CD4-positive, alpha-beta T cell treated with Interleukin-17A for 1 hour (primary cell): ENCODE data around the gene TDRD10.

Experiments used
- DNase-seq: peaks from one replicate; pipeline ENCODE4 v3.0.0-alpha.2; 2020

The TDRD10 gene

GRCh38 chr1:154557248-154557938 lies 55.4 kb downstream of the TDRD10 start:
- DNase-seq = no peak

GRCh38 chr1:154557939-154558719 lies 56.1 kb downstream of the TDRD10 start, which contains the start of gene UBE2Q1:
TSS of gene UBE2Q1 (minus strand) at chr1:154558662. CDS start at chr1:154558553, 109 bp downstream.
- DNase-seq = no peak

- peak; percentile 100 for DNase-seq
Observed at GRCh38 chr1:154558720-154559465, 56.9 kb downstream of the TDRD10 start.

DNA sequence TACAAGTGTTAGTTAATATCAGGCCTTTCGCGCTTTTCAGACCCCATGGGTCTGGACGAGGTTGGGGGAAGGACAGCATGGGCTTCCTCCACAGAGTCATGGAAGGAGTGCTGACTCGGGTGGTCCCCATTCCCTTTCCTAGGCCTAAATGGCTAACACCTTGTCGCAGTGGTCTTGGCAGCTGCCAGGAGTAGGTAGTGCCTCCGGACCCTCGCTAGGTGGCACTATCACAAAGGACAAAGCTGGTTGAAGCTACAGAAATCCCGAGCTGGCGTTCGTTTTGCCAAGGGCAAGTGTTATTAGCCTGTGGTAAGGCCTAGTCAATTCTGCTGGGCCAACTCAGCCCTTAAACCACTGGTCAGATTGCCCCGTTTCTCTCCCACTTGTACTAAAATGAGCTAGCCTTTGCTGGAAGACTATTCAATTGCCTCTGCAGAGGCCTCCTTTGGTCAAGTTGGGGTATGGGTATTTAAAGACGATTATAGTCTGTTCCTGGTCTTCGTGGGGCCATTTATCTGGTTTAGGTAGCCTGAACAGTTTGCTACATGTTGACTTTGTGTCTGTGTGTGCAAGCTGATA lies 57.5 kb downstream of the TDRD10 start:
- peak; percentile 88 for DNase-seq

- no peak for DNase-seq
Observed at GRCh38 chr1:154565876-154566275, 63.9 kb downstream of the TDRD10 start.

- DNase-seq = peak; percentile 73
Observed at GRCh38 chr1:154567386-154568156, 65.6 kb downstream of the TDRD10 start, which contains the start of gene CHRNB2. TSS of gene CHRNB2 (plus strand) at chr1:154567778. CDS start at chr1:154568045, 267 bp downstream.

DNA sequence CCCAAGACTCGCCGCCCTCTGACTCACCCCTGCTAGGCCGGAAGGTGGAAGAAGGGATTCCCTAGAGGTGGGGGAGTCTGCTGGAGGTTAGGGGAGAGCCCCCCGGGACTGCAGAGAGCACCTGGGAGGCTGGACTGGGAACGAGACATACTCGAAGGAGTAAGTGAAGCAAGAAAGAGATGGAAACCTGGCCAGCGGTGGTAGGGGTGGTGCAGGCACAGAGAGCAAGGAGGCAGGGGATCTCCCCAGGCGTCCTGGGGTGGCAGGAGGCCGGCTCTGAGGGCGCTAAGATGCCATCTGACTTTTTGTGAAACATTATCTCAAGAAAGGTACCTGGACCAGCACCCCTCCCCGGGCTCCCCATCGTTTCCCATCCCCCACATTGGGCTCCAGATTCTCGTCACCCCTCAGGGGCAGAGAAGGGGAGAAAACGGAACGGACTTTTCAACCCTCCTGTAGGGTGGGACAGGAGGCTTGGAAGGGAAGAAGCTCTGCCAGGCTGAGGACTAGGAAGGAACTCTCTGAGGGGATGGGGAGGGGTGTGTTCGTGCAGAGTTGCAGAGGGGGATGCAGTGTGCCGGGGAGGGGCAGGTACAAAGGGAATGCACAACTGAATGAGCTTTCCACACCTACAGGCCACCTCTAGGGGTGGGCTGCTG lies 66.3 kb downstream of the TDRD10 start:
- DNase-seq = no peak

DNA sequence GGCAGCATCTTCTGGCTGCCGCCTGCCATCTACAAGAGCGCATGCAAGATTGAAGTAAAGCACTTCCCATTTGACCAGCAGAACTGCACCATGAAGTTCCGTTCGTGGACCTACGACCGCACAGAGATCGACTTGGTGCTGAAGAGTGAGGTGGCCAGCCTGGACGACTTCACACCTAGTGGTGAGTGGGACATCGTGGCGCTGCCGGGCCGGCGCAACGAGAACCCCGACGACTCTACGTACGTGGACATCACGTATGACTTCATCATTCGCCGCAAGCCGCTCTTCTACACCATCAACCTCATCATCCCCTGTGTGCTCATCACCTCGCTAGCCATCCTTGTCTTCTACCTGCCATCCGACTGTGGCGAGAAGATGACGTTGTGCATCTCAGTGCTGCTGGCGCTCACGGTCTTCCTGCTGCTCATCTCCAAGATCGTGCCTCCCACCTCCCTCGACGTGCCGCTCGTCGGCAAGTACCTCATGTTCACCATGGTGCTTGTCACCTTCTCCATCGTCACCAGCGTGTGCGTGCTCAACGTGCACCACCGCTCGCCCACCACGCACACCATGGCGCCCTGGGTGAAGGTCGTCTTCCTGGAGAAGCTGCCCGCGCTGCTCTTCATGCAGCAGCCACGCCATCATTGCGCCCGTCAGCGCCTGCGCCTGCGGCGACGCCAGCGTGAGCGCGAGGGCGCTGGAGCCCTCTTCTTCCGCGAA lies 69.4 kb downstream of the TDRD10 start:
- DNase-seq = no peak

GRCh38 chr1:154571964-154572288 lies 69.9 kb downstream of the TDRD10 start:
- no peak for DNase-seq

GRCh38 chr1:154572468-154573167 lies 70.6 kb downstream of the TDRD10 start:
- no peak for DNase-seq

DNA sequence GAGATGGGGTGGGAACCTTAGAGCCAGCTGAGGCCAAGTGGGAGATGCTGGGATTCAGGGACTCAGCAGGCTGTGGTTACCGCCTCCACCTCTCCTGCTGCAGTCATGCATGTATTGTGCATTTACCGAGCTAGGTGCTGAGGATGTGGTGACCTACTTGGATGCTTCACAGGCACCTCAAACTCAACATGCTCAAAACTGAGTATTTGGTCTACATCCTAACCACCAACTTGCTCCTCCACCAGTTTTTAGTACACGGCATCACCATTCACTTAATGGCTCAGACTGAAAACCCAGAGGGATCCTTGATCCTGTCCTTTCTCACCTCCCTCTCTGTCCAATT lies 71.1 kb downstream of the TDRD10 start:
- no peak for DNase-seq

DNA sequence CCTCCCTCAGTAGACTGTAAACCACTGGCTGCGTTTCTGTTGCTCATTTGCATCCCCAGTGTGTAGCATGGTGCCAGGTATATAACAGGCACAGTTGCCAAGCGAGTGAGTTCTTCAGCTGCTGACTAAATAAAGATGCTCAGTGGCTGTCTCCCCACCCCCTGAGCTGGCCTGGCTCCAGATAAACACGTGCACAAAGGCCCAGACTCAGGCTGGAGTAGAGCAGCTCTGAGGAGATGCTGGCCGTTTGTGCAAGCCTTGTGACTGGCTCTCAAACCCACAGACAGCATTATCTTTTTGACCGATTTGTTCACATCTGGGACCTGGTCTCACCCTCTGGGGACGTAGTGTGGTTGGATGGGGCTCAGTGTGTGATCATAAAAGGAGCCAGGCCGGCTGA lies 72.7 kb downstream of the TDRD10 start:
- no peak for DNase-seq

DNA sequence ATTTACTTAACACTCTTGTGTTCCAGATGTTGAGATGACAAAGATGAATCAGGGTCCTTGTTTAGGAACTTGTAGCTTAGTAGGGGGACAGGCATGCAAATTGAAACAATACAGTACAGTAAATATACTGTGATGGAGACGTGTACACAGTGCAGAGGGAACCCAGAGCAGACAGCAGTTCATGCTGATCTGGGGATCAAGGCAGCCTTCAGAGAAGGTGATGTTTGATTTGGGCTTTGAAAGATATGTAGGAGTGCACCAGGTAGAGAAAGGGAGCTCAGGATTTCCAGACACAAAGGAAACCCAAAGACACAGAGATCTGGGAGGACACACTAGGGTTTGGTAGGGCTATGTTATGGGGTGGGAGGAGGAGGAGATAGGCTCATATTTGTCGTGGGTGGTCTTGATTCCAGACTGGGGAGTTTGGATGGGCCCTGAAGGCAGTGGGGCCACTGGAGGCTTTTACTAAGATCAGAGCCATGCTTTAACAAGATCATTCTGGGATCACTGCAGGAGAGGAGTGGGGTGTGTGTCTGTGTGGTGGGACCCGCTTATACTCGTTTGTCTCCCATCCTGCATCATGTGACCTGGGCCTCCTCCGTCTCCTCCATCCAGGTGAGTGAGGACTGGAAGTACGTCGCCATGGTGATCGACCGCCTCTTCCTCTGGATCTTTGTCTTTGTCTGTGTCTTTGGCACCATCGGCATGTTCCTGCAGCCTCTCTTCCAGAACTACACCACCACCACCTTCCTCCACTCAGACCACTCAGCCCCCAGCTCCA lies 73.3 kb downstream of the TDRD10 start:
- DNase-seq = no peak

DNA sequence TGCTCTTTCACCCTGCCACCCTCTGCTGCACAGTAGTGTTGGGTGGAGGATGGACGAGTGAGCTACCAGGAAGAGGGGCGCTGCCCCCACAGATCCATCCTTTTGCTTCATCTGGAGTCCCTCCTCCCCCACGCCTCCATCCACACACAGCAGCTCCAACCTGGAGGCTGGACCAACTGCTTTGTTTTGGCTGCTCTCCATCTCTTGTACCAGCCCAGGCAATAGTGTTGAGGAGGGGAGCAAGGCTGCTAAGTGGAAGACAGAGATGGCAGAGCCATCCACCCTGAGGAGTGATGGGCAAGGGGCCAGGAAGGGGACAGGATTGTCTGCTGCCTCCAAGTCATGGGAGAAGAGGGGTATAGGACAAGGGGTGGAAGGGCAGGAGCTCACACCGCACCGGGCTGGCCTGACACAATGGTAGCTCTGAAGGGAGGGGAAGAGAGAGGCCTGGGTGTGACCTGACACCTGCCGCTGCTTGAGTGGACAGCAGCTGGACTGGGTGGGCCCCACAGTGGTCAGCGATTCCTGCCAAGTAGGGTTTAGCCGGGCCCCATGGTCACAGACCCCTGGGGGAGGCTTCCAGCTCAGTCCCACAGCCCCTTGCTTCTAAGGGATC lies 74.0 kb downstream of the TDRD10 start:
- no peak for DNase-seq

DNA sequence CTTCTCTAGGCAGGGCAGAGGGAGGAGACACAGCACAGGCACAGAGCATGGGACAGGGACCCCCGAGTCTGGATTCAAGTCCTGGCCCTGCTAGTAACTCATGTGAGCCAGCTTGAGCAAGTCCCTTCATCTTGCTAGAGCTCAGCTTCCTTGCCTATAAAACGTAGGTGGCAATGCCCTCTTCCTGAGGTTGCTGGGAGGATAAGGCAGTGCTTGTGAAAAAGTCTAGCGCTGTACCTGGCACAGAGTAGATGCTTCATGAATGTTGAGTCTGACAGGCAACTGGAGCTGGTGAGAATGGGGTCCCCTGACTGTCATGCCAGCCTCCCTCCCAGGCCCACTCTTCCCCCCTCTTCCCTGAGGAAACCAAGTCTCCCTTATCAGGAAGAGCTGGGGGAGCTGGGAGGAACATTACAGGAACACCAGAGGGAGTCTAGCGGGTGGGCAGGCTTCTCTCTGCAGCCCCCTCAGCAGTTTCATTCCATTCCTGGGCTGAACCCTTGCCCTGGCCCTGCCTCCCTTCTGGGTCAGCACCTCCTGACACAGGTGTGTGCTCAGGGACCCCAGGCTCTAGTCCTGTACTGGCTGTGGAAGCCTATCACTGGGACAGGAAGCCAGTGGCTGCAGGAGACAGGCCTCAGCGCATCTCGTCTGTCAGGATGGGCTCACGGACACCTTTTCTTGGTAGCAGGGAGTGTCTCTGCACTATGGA lies 75.5 kb downstream of the TDRD10 start:
- no peak for DNase-seq

DNA sequence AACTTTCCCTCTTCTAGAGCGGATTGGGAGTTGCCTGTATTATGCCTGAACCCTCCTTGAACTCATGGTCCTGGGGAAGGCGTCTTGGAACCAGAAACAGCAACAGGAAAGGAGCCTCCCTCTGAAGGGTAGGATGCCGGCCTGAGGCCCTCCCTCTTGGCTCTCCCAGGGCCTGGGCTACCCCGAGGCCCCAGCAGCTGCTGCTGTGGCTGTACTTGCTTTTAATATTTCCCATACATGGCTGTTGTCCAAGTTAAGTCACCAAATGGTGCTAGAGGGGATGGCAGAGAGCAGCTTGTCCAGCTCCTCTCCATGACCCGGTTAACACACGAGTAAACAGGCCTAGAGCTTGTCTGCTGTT lies 76.0 kb downstream of the TDRD10 start:
- no peak for DNase-seq

GRCh38 chr1:154579374-154579773 lies 77.4 kb downstream of the TDRD10 start:
- no peak for DNase-seq

- DNase-seq = no peak
Observed at GRCh38 chr1:154581766-154582165, 79.7 kb downstream of the TDRD10 start.

GRCh38 chr1:154582885-154583284 lies 80.9 kb downstream of the TDRD10 start:
- DNase-seq = no peak
